Activated T-cell treated with anti-CD3 and anti-CD28 coated beads, Interleukin-2, amount 50 U/mL, for 4 hours (primary cell): ENCODE results near the gene ENOX1. TPM values are rescaled to one million over a fixed set of nuclear protein-coding genes. Genes with fewer than 3 reads are reported as not detected.

ENCODE experiments used
- ATAC-seq, 2 donors: fragments of 200-7000 bp; cut with Tn5 transposase; one replicate each; pipeline ENCODE4 v1.10.0; 2021
- DNase-seq: peaks from one replicate; pipeline ENCODE4 v3.0.0-alpha.2; 2020
- H3K27me3 Mint-ChIP-seq: one replicate; pipeline ENCODE4 v1.8.0; 2021; ENCODE audit warnings: low read depth, mixed read lengths
- H3K36me3 Mint-ChIP-seq: one replicate; pipeline ENCODE4 v1.8.0; 2022; ENCODE audit warnings: mixed read lengths; ENCODE audit not compliant: insufficient read depth
- H3K4me1 Mint-ChIP-seq: one replicate; pipeline ENCODE4 v1.8.0; 2021; ENCODE audit warnings: low read depth, mixed read lengths
- H3K4me3 Mint-ChIP-seq: one replicate; pipeline ENCODE4 v1.8.0; 2021; ENCODE audit warnings: mild to moderate bottlenecking, moderate library complexity, mixed read lengths
- H3K9me3 Mint-ChIP-seq: one replicate; pipeline ENCODE4 v1.8.0; 2021; ENCODE audit warnings: mixed read lengths
- total RNA-seq, 3 donors: library from RNA; stranded (reverse); gene quantifications; one replicate each; pipeline ENCODE4 v1.2.1, GENCODE V29; 2021

The ENOX1 gene
- total RNA-seq, 3 donors from 2014 or later, result 0.14 TPM; not detected in 2

DNA sequence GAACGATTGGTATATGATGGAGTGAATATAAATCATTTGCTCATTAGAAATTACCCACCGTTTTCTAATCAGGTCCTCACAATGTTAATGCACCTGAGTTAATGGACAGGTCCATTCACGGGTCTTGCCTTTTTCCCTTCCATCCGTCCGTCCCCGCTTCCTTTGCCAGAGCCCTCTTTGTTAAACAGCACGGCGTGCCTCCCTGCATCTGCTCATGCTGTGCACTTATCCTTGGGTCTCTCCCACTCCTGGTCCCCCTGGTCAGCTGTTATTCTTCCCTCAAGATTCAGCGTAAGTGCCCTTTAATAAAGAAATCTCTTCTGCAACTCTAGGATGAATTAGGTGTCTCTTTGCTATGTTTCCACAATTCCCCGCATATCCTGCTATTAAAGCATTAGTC lies 438.9 kb downstream of the ENOX1 start:
- DNase-seq, result no peak
- Mint-ChIP-seq H3K27me3 (peaks cover 9% of the 10 kb centered on the region), H3K4me1 (no peaks in the 10 kb centered on the region), H3K4me3 (no peak overlapping the region), H3K36me3 (no peaks in the 10 kb centered on the region), H3K9me3 (no peaks in the 10 kb centered on the region)
- no peak for ATAC-seq

DNA sequence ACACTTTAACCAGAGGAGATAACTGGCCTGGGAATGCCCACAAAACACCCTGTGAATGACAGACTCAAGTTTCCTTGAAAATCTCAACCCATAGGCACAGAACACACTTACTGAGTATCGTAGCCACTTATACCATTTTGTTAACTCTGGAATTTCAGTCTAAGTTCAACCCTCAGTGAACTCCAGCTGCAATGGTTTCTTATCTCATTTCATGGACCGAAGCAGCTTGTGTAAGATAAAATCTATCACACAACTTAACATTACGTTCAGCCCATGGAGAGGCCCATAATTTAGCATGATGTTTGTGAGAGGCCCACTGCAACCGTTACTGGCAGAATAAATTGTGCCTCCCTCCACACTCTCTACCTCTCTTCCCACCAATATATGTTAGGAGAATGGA lies 440.3 kb downstream of the ENOX1 start:
- ATAC-seq (no peak), DNase-seq (no peak)
- peaks cover 9% of the 10 kb centered on the region for H3K27me3 Mint-ChIP-seq
- no peaks in the 10 kb centered on the region for H3K36me3 Mint-ChIP-seq
- no peaks in the 10 kb centered on the region for H3K9me3 Mint-ChIP-seq
- H3K4me3 Mint-ChIP-seq, result no peak overlapping the region
- H3K4me1 Mint-ChIP-seq, result no peaks in the 10 kb centered on the region

DNA sequence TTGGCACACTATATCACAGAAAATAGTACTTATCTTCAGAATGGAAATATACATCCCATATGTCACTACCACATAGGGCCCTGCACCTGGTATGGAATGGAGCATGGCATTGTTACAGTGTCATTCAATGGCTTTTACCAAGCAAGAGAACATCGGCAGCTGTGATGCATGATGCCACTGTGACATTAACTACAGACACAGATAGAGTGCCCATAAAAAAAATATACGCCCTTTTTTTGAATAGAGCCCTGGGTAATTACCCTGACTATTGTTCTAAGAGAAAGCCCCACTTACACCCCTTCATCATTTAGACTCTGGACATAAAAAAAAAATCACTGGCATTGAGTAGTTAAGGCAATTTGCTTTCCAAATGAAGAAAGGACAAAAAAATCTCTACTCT lies 443.1 kb downstream of the ENOX1 start:
- ATAC-seq, result no peak

DNA sequence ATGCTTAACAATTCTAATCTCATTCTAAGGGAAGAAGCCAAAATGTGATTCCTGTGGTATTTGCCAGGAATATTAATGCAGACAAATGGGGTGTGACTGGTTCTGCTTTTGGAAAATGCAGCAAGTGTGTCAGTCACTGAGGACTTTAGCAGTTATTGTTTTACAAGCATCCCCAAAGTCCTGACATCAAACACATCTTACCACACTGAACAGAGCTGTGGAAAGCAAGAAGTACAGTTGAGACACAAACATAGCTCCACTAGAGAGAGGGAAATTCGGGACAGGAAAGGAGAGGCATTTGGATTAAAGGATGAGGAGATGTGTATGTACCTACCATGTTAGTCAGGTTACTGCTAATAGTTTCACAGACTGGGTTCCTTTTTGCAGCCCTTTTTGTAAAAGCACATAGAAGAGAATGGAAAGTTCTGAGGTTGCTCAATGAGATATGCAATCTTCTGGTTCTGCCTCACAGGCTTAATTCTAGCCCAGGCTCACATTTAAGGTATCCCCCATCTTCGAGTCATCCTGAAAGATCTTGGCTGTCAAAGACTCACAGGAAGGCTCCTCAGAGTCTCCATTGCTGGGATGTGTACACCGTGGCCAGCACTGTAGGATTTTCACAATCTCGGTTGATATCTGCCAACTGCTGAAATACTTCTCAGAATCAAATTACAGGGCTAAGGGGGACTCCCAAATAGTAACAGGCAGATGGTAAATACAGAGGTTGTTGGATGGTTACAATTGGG lies 446.8 kb downstream of the ENOX1 start:
- H3K36me3 Mint-ChIP-seq, result no peaks in the 10 kb centered on the region
- H3K4me3 Mint-ChIP-seq, result no peak overlapping the region
- peaks cover 2% of the 10 kb centered on the region for H3K27me3 Mint-ChIP-seq
- no peaks in the 10 kb centered on the region for H3K9me3 Mint-ChIP-seq
- no peak for ATAC-seq
- DNase-seq, result no peak
- H3K4me1 Mint-ChIP-seq, result no peaks in the 10 kb centered on the region

More for the DNA sequence above, 443.1 kb downstream of the ENOX1 start:
- Mint-ChIP-seq H3K36me3 (no peaks in the 10 kb centered on the region), H3K4me3 (no peak overlapping the region), H3K27me3 (peaks cover 9% of the 10 kb centered on the region), H3K9me3 (no peaks in the 10 kb centered on the region), H3K4me1 (no peaks in the 10 kb centered on the region)
- DNase-seq, result no peak

DNA sequence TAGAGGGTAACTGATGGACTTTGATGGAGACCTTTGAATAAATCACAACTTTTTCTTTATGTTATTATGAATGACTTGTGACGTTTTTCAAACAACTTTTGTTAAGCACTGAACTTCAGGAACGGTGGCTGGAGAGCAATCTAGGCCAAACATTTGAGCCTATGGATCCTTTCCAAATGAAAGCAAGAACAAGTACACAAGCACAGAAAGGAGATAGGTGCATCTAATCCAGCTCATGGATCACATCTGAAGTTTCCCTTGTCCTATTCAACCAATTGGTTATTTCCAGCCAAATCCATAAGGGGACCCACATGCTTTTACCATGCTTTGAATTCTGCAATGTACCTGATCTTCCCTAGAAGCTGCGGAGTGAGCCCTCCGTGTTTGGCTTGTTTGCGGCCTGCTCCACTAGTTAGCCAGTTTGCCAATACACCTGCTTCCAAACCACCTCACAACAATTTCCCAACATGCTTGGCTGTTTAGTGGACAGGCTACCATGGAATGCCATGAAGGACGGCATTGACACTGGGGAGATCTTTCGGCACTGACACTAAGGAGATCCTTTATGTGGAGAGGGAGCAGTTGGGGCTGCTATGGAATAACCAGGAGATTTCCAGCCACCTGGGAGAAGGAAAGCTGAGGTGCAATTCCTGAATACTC lies 447.5 kb downstream of the ENOX1 start:
- DNase-seq, result no peak
- H3K4me3 Mint-ChIP-seq, result no peak overlapping the region
- no peak for ATAC-seq
- no peaks in the 10 kb centered on the region for H3K4me1 Mint-ChIP-seq
- no peaks in the 10 kb centered on the region for H3K36me3 Mint-ChIP-seq
- no peaks in the 10 kb centered on the region for H3K27me3 Mint-ChIP-seq
- no peaks in the 10 kb centered on the region for H3K9me3 Mint-ChIP-seq

DNA sequence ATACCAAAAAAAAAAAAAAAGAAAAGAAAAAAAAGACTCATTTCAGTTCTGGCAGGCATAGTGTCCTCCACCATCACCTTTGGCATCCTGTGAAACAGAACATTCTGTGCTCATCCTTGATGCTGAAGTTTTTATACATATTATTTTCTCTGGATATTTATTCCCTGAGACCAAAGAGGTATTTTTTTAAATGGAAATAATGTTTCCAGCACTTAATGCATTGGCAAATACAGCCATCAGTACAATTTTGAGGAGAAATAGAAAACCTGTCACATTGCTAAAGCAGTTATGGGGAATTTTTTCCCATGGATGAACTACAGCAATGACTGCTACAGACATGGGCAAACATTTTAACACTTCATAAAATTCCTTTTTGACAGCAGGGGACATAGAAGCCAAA lies 451.0 kb downstream of the ENOX1 start:
- H3K4me1 Mint-ChIP-seq, result no peaks in the 10 kb centered on the region
- H3K9me3 Mint-ChIP-seq, result no peaks in the 10 kb centered on the region
- ATAC-seq, result no peak

DNA sequence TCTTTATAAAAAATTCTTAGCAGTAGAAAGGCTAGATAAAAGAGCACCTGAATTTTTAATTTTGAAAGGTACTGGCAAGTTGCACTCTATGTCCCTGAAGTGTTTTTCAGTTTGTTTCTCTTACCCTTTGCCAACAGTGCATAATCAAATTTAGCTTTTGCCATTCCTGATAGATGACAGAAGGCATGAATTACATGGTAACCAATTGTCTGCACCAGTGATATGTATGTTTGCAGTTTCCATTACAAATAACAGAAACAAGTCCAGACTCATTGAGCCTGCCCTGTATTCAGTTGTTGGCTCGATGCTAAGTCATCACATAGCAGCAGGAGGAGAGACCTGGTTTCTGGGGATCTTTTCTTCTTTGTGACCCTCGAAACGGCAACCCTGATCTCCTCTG lies 453.6 kb downstream of the ENOX1 start:
- Mint-ChIP-seq H3K4me3 (no peak overlapping the region), H3K27me3 (no peaks in the 10 kb centered on the region), H3K4me1 (no peaks in the 10 kb centered on the region), H3K36me3 (no peaks in the 10 kb centered on the region), H3K9me3 (no peaks in the 10 kb centered on the region)
- ATAC-seq, result no peak
- no peak for DNase-seq

More for the DNA sequence above, 451.0 kb downstream of the ENOX1 start:
- DNase-seq, result no peak
- Mint-ChIP-seq H3K4me3 (no peak overlapping the region), H3K36me3 (no peaks in the 10 kb centered on the region), H3K27me3 (no peaks in the 10 kb centered on the region)

DNA sequence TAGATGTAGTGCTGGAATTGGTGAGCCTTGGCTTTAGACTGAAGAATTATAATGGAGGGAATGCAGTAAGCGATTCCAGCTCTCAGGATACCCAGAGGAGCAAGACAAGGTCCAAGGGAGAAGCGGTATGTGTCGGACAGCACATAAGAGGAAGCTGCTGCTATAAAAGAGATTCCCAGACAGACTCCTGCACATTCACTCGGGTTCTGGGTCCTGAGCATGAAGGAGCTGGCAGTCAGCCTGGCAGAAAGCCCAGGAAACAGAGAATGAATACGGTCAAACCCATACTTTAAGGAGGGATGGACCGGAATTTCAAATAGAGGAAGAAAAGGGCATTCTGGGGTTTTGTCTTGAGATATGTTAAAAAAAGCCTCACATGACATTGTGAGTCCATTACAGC lies 455.1 kb downstream of the ENOX1 start:
- no peak for DNase-seq
- H3K4me3 Mint-ChIP-seq, result no peak overlapping the region
- no peak for ATAC-seq
- no peaks in the 10 kb centered on the region for H3K9me3 Mint-ChIP-seq
- no peaks in the 10 kb centered on the region for H3K4me1 Mint-ChIP-seq
- no peaks in the 10 kb centered on the region for H3K27me3 Mint-ChIP-seq
- no peaks in the 10 kb centered on the region for H3K36me3 Mint-ChIP-seq

DNA sequence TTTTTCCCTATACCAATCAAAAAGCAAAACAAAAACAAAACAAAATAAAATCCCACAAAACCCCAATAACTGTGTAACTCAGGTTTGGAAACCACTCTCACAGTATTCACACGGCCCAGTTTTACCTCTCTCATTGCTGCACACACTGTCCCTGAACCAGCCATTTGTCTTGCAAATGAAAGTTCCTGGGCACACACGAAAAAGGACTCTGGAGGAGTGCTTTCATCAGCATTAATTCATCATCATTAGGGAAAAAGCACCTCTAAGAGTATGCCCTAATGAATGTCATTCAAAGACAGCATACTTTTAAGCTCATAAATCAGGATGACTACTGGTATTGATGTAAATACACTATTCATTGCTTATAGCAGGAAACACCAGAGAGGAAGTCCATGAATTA lies 457.1 kb downstream of the ENOX1 start:
- H3K4me1 Mint-ChIP-seq, result no peaks in the 10 kb centered on the region
- DNase-seq, result no peak
- no peaks in the 10 kb centered on the region for H3K36me3 Mint-ChIP-seq
- H3K27me3 Mint-ChIP-seq, result no peaks in the 10 kb centered on the region
- no peak for ATAC-seq
- H3K4me3 Mint-ChIP-seq, result no peak overlapping the region
- no peaks in the 10 kb centered on the region for H3K9me3 Mint-ChIP-seq

DNA sequence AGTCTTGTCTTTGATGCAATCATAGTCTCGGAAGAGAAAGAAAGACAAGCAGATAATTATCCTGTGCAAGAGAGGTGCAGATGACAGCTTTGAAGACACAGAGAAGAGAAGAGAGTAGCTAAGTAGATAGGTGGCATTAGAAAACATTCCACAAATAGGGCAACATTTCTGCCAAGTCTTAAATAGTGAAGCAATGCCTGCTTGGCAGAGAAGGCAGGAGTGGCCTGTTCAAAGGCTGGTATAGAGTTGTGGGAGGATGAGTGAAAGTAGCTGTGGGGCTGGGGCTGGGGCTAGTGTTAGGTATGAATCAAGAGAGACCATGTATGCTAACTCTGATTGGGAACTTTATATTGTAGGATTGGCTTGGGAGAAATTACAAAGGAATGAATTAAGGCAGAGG lies 457.9 kb downstream of the ENOX1 start:
- Mint-ChIP-seq H3K4me3 (no peak overlapping the region), H3K4me1 (no peaks in the 10 kb centered on the region), H3K36me3 (no peaks in the 10 kb centered on the region), H3K9me3 (no peaks in the 10 kb centered on the region), H3K27me3 (no peaks in the 10 kb centered on the region)
- ATAC-seq (no peak), DNase-seq (no peak)

DNA sequence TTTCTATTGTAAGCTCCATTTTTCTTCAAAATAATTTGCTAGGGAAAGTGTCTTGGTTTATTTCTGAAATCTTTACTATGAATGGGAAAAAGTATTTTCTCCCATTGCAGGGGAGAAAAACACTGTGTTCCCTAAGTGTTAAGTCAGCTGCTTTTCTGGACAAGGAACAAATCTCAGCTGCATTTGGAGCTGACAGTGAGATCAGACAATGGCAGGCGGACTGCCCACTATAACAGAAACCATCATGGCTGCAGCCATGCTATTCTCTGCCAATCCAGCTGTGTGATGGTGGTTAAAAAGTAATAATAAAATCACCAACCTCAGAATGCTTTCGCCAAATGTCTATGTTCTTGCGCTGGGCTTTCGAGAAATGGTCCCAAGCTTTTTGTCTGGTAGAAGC lies 460.7 kb downstream of the ENOX1 start:
- Mint-ChIP-seq H3K4me1 (no peaks in the 10 kb centered on the region), H3K9me3 (no peaks in the 10 kb centered on the region), H3K4me3 (no peak overlapping the region), H3K36me3 (no peaks in the 10 kb centered on the region), H3K27me3 (no peaks in the 10 kb centered on the region)
- ATAC-seq (no peak), DNase-seq (no peak)

DNA sequence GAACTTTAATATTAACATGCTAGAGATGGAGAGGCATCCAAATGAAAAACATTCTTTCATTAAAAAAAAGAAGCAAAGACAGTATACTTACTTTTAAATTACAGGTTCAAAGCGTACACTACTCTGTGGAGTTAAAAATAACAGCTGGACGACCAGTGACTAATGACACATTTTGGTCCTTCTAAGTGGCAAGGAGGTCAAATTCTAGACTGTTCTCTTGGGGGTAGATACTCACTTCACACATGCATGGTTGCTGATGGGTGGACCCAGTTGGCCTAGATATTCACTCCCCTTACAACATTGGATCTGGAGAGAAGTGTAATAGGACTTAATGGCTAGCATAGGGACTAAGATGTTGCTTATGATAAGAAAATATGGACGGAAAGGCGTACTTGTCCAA lies 461.1 kb downstream of the ENOX1 start:
- H3K9me3 Mint-ChIP-seq, result no peaks in the 10 kb centered on the region
- no peaks in the 10 kb centered on the region for H3K4me1 Mint-ChIP-seq
- no peaks in the 10 kb centered on the region for H3K36me3 Mint-ChIP-seq
- DNase-seq, result no peak
- no peaks in the 10 kb centered on the region for H3K27me3 Mint-ChIP-seq
- no peak for ATAC-seq
- no peak overlapping the region for H3K4me3 Mint-ChIP-seq

DNA sequence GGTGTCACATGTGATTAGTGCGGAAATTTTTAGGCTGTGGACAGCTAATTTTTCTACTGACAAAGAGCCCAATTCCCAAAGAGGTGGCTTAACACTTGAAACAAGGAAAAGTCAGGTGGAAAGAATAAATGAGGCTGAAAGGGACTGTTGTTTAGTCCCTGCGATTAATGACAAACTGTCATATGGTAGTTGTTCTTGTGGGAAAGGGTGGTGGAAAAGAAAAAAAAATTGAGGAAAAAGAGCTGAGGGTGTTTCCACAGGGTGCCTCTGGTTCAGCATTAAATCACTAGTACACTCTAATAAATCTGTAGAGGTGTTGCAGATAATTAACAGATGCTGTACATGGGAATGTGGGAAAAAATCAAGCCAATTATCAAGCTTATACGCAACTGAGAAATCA lies 462.6 kb downstream of the ENOX1 start:
- H3K4me1 Mint-ChIP-seq, result no peaks in the 10 kb centered on the region
- ATAC-seq (no peak), DNase-seq (no peak)
- H3K27me3 Mint-ChIP-seq, result no peaks in the 10 kb centered on the region
- no peaks in the 10 kb centered on the region for H3K36me3 Mint-ChIP-seq
- no peaks in the 10 kb centered on the region for H3K9me3 Mint-ChIP-seq
- no peak overlapping the region for H3K4me3 Mint-ChIP-seq

DNA sequence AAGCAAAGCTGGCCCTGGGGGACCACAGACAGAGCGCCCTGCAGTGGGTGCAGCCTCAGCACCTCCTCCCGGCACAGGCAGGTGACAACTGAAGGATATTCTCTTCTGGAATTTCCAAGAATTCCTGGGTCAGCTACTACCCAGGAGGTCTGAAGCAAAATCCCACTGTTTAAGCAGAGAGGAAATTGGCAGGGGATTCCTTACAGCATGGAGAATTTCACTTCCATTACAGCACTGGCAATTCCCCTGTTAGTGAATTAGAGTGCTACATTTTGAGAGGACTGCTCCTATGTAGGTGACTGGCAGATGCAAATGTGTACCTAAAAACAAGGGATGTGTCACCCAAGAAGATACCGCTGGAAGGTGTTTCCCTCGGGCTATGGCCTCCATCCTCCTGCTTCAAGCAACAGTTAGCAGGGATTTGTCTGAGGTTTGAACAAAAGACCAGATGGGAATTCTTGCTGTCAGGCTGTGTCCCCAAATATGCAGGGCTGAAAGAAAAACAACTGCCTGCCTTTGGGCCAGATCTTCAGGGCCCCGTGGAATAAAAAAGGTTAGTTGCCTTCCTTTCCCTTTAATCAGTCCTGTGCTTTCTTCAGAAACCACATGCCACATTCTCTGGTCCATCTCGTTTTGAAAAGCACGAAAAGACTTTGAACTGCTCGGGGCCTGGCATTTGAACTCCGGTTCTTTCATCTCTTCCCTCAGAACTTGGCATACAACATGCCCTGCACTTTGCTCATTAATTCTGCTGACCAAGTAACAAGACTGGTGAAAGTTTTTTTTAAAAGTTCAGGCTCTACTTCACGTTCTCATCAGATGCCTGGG lies 466.9 kb downstream of the ENOX1 start:
- Mint-ChIP-seq H3K4me1 (no peaks in the 10 kb centered on the region), H3K9me3 (no peaks in the 10 kb centered on the region), H3K27me3 (peaks cover 2% of the 10 kb centered on the region), H3K36me3 (no peaks in the 10 kb centered on the region), H3K4me3 (no peak overlapping the region)
- ATAC-seq, result no peak
- no peak for DNase-seq

DNA sequence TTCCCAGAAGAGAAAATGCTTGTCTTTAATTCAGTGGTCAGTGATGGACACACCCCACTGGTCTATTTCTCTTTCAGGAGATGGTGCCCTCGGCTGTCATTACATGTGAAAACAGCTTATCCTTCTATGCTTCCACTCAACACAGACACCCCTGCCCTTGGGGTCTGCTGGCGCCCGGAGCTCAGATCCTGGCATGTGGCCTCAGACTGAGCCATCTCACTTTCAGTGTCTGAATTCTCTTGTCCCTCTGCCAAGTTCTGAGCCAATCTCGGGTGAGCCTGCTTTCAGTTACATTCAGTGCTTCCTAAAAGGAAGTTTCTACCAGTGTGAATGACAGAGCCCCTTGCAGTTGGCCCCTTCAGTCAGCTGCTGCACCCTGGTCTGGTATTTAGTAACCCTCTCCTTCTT lies 469.8 kb downstream of the ENOX1 start:
- H3K4me1 Mint-ChIP-seq, result no peaks in the 10 kb centered on the region
- H3K36me3 Mint-ChIP-seq, result no peaks in the 10 kb centered on the region
- peaks cover 2% of the 10 kb centered on the region for H3K27me3 Mint-ChIP-seq
- H3K9me3 Mint-ChIP-seq, result no peaks in the 10 kb centered on the region
- no peak overlapping the region for H3K4me3 Mint-ChIP-seq
- ATAC-seq, result no peak
- no peak for DNase-seq
